HuH-7.5 (cell line): Measurements from ENCODE around the gene HPCAL4.

Source experiments
- DNase-seq: peaks from one replicate; pipeline ENCODE4 v3.0.0; 2011; ENCODE audit warnings: low spot score

HPCAL4 gene

GRCh38 chr1:39649636-39650185 is 41.5 kb downstream of the HPCAL4 start:
- no peak for DNase-seq

DNA sequence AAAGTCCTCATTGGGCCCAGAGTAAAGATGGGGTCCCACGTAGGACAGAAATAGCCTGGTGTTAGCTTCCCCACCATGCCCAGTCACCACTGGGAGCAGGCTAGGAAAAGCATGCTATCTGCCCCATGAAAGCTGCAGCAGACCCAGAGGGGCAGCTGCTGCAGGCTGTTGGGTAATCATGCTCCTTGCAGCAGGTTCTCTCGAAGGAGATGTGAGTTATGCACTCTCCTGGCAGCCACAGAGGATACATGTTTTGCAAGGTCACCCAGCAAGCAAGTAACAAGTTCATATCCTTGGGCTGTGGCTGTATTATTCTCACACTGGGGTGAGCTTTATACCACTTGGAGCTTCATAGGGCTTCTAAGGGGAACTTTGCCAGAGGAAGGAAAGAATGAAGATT is 42.7 kb downstream of the HPCAL4 start:
- no peak for DNase-seq

DNA sequence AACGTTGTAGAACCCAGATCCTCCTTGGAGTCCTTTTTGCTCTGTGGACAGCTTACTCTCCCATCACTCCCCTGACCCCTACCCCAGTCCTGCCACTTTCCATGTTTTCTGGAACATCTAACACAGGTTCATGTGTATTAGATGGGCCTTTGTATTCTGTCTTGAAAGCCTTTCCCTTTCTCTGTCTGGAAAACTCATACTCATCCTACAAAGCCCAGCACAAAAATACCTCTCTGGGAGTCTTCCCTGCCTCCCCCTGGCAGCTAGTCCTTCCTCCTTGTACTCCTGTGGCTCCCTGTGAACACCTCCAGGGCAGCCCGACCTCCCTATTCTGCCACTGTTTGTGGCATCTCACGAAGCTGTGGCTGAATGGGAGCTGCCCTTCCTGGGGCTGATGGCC is 44.0 kb downstream of the HPCAL4 start:
- DNase-seq: no peak

GRCh38 chr1:39646232-39647081 is 44.8 kb downstream of the HPCAL4 start:
- DNase-seq: no peak

GRCh38 chr1:39645411-39646043 is 45.7 kb downstream of the HPCAL4 start:
- no peak for DNase-seq

DNA sequence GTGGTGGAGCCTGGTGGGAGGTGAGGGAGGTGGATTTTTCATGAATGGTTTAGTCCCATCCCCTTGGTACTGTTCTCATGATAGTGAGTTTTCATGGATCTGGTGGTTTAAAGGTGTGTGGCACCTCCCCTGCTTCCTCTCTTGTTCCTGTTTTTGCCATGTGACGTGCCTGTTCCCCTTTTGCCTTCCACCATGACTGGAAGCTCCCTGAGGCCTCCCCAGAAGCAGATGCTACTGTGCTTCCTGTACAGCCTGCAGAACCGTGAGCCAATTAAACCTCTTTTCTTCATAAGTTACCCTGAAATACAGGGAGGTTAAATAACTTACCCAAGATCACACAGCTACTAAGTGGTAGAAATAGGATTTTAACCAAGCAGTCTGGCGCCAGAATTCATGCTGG is 47.5 kb downstream of the HPCAL4 start:
- no peak for DNase-seq

DNA sequence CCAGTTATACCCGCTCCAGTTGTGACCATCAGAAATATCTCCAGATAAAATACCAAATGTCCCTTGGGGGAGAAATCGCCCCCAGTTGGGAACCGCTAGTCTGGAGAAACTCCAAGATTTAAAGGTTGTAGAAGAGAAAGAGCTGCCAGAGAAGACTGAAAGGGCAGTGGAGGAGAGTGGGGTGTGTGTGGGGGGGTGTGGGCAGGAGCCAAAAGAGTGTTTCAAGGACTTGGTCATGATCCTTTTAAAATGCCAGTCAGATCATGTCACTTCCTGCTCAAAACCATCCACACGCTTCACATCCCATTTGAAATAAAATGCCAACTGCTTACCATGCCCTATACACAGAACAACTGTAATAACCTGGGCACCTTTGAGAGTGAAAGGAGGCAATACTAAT is 48.4 kb downstream of the HPCAL4 start:
- no peak for DNase-seq

DNA sequence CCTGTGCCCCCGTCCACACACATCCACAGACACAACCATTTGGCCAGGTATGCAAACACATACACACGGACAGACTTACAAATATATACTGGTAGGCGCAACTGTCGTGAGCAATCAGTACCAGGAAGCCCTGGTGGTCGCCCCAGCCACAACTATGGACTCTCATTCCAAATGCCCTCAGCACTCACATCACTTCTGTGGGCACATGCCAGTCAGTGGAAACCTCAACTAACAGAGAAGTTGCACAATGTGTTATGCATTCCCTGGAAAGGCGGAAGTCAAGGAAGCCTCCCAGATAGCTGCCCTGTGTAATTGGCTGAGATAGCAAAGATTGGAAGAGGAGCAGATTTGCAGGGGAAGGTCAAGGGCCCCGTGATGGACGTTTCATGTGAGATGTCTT is 50.4 kb downstream of the HPCAL4 start:
- DNase-seq: no peak

DNA sequence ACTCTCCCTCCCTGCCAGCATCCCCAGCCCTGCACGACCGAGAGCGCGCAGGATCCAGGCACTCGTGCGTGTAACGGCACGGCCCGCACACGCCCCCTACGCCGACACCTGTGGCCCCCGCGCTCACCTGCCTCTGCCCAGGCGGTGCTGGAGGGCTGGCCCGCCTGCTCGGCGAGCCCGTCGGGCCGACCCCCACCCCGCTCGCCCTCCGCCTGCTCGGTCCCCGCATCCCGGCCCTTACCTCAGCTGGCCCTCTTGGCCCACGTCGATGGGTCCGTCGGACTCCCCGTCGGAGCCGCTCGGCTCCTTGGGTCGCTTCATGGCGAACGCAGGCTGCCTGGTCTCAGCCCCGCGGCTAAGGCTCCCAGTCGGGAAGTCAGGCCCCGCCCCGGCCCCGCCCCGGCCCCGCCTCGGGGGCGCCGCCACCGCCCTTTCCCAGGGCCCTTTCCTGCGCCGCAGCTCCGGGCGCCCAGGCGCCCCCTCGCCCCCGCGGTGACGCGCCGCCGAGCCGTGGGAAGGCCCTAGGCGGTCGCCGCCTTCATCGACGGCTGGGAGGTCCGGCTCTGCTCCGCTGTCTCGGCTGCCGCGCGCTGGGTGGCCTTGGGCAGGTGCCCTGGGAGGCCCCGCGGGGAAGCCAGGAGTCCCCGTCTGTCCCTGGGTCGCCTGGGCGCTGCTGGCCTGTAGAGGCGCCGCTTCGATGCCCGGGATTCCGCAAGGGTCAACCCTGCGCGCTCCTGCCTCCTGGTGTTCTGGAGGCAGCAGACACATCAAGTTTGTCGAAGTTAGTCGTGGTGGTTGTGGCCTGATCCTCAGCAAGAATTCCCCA is 51.7 kb downstream of the HPCAL4 start, which contains the start of gene HEYL:
Gene HEYL (minus strand): TSS at position 339 of the 826 bp plus-strand sequence. CDS start 18 bp downstream, at position 321.
- peak; percentile 95 for DNase-seq

GRCh38 chr1:39638965-39639304 is 52.3 kb downstream of the HPCAL4 start:
- no peak for DNase-seq

DNA sequence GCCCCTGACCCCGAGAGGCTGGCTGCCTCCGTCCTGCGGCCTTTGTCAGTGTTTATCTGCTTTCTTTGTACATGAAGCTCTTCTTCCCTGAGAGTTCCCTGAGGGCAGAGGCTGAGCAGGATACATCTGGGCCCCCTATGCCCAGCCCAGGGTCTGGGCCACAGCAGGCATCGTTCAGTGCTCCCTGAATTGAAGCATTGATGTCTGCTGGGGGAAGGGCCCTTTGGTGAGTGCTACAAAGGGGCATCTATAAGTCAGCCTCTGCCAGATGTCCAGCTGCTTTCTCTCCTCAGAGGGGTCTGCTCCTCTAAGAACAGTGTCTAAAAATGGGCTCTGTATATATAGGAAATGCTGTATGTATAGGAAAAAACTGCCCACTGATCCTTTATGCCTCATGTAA is 53.9 kb downstream of the HPCAL4 start:
- no peak for DNase-seq

DNA sequence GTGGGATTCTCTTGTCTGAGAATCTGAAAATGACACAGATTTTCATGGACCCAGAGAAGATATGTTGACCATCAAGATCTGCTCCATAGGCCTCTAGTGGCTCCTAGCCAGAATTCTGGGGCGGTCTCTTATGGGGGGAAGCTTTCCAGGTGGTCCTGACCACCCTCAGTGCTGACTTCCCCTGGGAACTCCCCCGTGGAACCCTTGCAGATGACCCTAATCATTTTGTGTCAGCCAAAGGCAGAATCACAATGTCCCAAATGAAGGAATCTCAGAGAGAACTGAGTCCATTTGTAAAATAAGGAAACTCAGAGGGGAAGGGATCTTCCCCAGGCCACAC is 55.4 kb downstream of the HPCAL4 start:
- DNase-seq: no peak

DNA sequence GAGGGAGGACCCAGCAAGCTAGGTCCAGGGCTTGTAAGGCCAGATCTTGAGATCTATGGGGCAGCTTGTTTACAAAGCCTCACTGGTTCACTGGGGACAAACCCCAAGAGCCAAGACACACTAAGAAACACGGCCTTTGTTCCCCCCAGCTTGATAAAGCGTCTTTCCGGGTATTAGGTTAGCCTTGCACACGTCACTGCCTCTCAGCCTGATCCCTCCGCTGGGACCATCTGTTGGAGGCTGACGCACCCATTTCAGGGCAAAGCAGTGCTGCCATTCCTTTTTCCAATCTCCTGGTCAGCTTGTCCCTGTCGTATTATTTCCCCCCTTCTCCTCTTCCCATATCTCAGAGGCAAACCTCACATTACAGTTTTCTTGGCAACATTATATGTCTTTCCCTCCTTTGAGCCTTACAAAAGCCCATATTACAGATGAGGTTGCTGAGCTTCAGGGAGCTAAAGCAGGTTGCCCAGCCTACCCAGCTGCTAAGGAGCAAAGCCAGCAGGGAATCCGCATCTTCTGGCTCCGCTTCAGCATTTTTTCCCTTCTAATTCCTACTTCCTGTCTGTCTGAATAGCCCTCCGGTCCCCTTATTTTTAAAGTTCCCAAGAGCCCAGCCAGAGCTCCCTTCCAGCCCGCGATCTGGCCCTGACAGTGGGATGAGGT is 55.9 kb downstream of the HPCAL4 start:
- no peak for DNase-seq

DNA sequence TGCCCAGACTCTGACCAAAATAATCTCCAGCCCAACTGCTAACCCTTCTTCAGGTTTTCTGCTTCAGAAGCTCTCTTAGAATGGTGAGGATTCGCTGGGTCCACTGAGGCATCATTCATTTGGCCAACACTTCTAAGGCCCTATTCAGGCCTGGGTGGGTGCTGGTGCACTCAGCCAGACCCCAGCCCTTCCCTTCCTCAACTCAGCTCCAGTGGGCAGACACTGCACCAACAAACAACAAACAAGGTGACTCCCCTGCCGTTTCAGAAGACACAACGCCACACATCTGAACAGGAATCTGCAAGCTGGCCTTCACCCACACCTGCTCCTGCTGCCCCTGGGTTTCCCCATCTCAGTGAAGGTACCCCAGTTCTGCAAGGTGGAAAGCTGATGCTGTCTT is 57.8 kb downstream of the HPCAL4 start:
- no peak for DNase-seq

GRCh38 chr1:39632682-39633417 is 58.4 kb downstream of the HPCAL4 start:
- DNase-seq: no peak

DNA sequence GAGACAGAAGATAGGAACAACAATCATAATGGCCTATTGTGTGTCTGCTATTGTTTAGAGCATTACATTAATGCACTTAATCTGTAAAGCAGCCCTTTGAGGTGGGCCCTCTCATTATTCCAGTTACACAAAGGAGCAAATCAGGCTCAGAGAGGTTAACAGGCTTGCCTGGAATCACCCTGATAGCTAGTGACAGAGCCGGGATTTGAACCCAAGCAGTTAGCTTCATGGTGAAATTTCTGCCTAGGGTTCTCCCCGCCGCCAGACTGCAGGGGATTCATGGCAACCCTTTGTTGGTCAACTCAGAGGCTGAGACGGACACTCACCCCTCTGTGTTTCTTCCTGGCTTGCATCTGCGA is 58.9 kb downstream of the HPCAL4 start:
- no peak for DNase-seq

- DNase-seq: no peak
Observed at GRCh38 chr1:39631361-39632322, 59.6 kb downstream of the HPCAL4 start.

DNA sequence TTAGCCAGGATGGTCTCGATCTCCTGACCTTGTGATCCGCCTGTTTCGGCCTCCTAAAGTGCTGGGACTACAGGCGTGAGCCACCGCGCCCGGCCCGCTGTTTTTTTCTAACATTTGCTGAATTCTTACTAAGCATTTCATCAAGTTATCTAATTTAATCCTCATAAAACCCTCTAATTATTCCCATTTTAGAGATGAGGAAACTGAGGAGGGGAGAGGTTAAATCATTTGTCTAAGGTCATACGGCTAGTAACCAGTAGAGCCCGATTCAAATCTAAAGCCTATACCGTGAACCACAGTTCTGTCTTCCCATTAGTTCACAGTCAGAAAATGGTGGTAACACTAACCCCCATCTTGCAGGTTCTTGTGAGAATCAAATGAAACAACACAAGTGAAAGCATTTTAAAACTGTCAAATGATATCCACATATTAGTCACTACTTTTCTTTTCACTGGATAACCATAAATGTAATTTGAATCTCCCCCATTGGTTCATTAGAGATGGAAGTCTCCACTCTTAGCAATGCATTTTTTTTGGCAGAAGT is 62.4 kb downstream of the HPCAL4 start:
- DNase-seq: no peak
